Activated naive CD4-positive, alpha-beta T cell treated with anti-CD3 and anti-CD28 coated beads, Interleukin-2, amount 50 U/mL, for 24 hours (primary cell): ENCODE data around the gene SRGN.
"Not testable (repeated sequence)": the region's sequence is repeated elsewhere in the genome, so short reads cannot be mapped to it uniquely, and the experiment has no call there.

Source experiments
- H3K27ac Mint-ChIP-seq: one replicate; pipeline ENCODE4 v1.8.0; 2021; ENCODE audit warnings: mild to moderate bottlenecking, mixed read lengths
- H3K27me3 Mint-ChIP-seq: one replicate; pipeline ENCODE4 v1.8.0; 2021; ENCODE audit warnings: mixed read lengths
- H3K36me3 Mint-ChIP-seq: one replicate; pipeline ENCODE4 v1.8.0; 2021; ENCODE audit warnings: mixed read lengths
- H3K4me1 Mint-ChIP-seq: one replicate; pipeline ENCODE4 v1.8.0; 2021; ENCODE audit warnings: mixed read lengths
- H3K4me3 Mint-ChIP-seq: one replicate; pipeline ENCODE4 v1.8.0; 2021; ENCODE audit warnings: mild to moderate bottlenecking, mixed read lengths
- H3K9me3 Mint-ChIP-seq: one replicate; pipeline ENCODE4 v1.8.0; 2021; ENCODE audit warnings: mixed read lengths

Gene SRGN

DNA sequence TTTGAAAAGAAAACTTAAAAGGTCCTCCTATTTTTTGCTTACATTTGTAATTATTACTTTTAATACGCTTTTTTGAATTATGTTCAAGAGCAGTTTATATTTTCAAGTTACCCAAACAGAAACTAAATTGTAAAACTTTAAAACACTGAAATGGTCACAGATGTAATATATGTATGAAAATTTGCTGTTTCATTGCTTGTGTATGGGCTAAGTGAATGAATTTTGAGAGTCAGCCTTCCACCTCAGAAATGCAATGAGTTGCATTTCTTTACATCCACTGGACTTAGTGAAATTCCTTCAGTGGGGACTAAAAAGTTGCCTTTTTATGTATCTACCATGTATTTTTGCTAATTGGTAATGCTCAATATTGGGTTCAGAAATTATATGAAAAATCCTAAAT is 37.7 kb downstream of the SRGN start:
- Mint-ChIP-seq H3K27ac (no peak overlapping the region), H3K4me3 (peak overlapping the region; percentile 93), H3K27me3 (no peaks in the 10 kb centered on the region), H3K4me1 (peaks cover 46% of the 10 kb centered on the region), H3K9me3 (no peaks in the 10 kb centered on the region), H3K36me3 (no peaks in the 10 kb centered on the region)

DNA sequence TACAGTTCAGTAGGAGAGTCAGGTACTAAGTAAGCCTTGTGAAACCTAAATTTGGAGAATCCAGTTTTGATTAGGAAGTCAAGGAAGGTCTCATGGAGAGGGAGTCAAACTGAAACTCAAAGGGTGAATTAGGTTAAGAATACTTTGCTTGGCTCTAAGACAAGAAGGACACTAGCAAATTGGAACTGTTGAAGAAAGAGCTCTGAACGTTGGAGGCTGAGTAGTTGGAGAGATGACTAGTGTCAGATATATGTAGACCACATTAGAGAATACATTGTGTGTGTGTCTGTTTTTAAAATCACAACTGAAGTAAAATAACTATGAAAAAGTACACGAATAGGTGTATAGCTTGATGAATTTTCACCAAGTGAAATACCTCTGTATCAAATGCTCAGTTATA is 42.3 kb downstream of the SRGN start:
- Mint-ChIP-seq H3K4me1 (peaks cover 62% of the 10 kb centered on the region), H3K9me3 (no peaks in the 10 kb centered on the region), H3K4me3 (no peak overlapping the region), H3K27ac (no peak overlapping the region), H3K27me3 (no peaks in the 10 kb centered on the region), H3K36me3 (peaks cover 3% of the 10 kb centered on the region)

DNA sequence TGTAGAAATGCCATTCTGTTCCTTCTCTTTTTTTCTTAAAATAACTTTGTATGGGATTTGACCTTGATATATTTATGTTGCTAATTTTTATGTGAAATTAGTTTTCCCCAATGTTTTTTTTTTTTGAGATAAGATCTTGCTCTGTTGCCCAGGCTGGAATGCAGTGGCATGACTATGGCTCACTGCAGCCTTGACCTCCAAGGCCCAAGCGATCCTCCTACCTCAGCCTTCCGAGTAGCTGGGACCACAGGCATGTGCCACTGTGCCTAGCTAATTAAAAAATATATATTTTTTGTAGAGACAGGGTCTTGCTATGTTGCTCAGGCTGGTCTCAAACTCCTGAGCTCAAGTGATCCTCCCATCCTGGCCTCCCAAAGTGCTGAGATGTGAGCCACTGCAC is 52.1 kb downstream of the SRGN start:
- Mint-ChIP-seq H3K9me3 (no peaks in the 10 kb centered on the region), H3K27ac (no peak overlapping the region), H3K4me1 (peaks cover 51% of the 10 kb centered on the region), H3K36me3 (peaks cover 11% of the 10 kb centered on the region), H3K4me3 (no peak overlapping the region), H3K27me3 (no peaks in the 10 kb centered on the region)

DNA sequence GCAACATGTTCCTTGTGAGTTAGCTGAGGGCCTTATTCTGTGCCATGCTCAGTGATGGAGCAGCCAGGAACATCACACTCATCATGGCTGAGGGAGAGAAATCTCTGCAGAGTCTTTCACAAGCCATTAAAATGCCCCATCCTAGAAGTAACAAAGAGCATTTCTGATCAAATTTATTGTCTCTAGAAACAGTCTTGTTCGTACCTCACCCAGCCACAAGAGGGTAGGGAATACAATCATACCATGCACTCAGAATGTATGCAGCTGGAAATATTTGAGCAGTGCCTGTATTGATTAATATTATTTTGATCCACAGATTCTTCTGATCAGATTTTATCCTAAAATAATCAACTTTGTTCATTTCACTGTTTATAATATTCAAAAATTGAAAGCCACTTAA is 53.4 kb downstream of the SRGN start:
- no peaks in the 10 kb centered on the region for H3K27me3 Mint-ChIP-seq
- H3K9me3 Mint-ChIP-seq = no peaks in the 10 kb centered on the region
- peaks cover 54% of the 10 kb centered on the region for H3K4me1 Mint-ChIP-seq
- peaks cover 6% of the 10 kb centered on the region for H3K36me3 Mint-ChIP-seq
- no peak overlapping the region for H3K27ac Mint-ChIP-seq
- no peak overlapping the region for H3K4me3 Mint-ChIP-seq

DNA sequence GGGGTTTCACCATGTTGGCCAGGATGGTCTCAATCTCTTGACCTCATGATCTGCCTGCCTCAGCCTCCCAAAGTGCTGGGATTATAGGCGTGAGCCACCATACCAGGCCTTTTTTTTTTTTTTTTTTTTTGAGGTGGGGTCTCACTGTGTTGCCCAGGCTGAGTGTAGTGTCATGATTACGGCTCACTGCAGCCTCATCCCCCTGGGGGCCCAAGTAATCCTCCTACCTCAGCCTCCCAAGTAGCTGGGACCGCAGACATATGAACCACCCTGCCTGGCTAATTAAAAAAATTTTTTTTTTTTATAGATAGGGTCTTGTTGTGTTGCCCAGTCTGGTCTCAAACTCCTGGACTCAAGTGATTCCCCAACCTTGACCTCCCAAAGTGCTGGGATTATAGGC is 54.2 kb downstream of the SRGN start:
- H3K27me3 Mint-ChIP-seq, H3K36me3 Mint-ChIP-seq, H3K27ac Mint-ChIP-seq, H3K9me3 Mint-ChIP-seq, H3K4me3 Mint-ChIP-seq: not testable (repeated sequence)
- peaks cover 62% of the 10 kb centered on the region for H3K4me1 Mint-ChIP-seq

DNA sequence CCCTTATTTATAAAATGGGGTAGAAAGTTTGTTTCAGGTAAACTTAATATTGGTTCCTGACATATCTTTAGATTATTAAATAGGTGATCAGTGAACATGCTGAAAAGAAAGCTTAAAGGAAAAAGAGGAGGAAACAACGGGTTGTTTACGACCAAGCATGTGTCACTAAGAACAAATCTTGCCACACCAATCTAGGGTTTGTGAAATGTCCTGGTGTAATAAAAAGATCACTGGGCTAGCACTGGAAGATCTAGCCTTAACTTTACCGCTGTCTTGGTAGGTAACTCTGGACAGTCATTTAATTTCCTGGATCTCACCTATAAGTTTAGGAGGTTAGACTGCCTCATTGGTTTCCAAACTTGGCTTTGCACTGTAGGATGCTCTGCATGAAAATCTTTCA is 55.1 kb downstream of the SRGN start:
- no peaks in the 10 kb centered on the region for H3K9me3 Mint-ChIP-seq
- H3K27ac Mint-ChIP-seq = no peak overlapping the region
- peaks cover 64% of the 10 kb centered on the region for H3K4me1 Mint-ChIP-seq
- H3K4me3 Mint-ChIP-seq = no peak overlapping the region
- no peaks in the 10 kb centered on the region for H3K27me3 Mint-ChIP-seq
- peaks cover 4% of the 10 kb centered on the region for H3K36me3 Mint-ChIP-seq

DNA sequence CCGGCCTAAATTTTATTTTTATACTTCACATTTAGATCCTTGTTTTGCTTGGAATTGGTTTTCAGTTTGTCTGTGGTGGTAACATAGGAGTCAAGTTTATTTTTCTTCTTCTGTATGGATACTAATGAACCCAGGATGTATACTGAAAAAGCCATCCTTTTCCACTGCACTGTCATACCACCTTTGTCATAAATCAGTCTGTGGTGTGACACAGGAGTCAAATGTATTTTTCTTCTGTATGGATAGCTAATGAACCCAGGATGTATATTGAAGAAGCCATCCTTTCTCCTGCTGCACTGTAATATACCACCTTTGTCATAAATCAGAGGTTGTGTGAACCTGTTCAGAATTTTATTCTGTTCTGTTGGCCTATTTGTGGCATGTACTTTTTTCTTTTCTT is 57.4 kb downstream of the SRGN start:
- no peak overlapping the region for H3K4me3 Mint-ChIP-seq
- H3K36me3 Mint-ChIP-seq = peaks cover 8% of the 10 kb centered on the region
- H3K4me1 Mint-ChIP-seq = peaks cover 61% of the 10 kb centered on the region
- H3K27ac Mint-ChIP-seq = no peak overlapping the region
- H3K9me3 Mint-ChIP-seq = no peaks in the 10 kb centered on the region
- H3K27me3 Mint-ChIP-seq = no peaks in the 10 kb centered on the region

DNA sequence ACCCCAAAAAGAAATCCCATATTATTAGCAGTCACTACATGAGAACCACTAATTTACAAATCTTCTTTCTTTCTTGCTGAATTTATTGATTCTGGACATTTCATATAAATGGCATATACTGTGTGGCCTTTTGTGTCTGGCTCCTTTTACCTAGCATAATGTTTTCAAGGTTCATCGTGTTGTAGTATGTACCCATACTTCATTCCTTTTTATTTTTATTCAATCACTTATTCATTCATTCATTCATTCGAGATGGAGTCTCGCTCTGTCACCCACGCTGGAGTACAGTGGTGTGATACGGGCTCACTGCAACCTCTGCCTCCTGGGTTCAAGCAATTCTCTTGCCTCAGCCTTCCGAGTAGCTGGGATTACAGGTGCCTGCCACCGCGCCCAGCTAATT is 58.0 kb downstream of the SRGN start:
- peaks cover 8% of the 10 kb centered on the region for H3K36me3 Mint-ChIP-seq
- peaks cover 62% of the 10 kb centered on the region for H3K4me1 Mint-ChIP-seq
- H3K9me3 Mint-ChIP-seq = no peaks in the 10 kb centered on the region
- H3K4me3 Mint-ChIP-seq = no peak overlapping the region
- no peaks in the 10 kb centered on the region for H3K27me3 Mint-ChIP-seq
- no peak overlapping the region for H3K27ac Mint-ChIP-seq

DNA sequence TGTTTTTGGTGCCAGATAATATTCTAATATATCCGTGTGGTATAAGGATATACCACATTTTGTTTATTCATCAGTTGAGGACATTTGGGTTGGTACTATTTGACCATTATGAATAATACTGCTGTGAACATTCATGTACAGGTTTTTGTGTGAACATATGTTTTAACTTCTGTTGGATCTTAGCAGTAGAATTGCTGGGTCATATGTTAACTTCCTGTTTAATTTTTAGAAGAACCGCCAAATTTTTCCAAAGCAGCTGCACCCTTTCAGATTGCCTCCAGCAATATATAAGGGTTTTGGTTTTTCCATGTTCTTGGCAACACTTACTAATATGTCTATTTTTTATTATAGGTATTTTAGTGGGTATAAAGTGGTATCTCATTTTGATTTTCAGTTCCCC is 58.9 kb downstream of the SRGN start:
- H3K4me1 Mint-ChIP-seq = peaks cover 60% of the 10 kb centered on the region
- no peaks in the 10 kb centered on the region for H3K9me3 Mint-ChIP-seq
- H3K4me3 Mint-ChIP-seq = no peak overlapping the region
- no peaks in the 10 kb centered on the region for H3K27me3 Mint-ChIP-seq
- no peak overlapping the region for H3K27ac Mint-ChIP-seq
- H3K36me3 Mint-ChIP-seq = peaks cover 8% of the 10 kb centered on the region

DNA sequence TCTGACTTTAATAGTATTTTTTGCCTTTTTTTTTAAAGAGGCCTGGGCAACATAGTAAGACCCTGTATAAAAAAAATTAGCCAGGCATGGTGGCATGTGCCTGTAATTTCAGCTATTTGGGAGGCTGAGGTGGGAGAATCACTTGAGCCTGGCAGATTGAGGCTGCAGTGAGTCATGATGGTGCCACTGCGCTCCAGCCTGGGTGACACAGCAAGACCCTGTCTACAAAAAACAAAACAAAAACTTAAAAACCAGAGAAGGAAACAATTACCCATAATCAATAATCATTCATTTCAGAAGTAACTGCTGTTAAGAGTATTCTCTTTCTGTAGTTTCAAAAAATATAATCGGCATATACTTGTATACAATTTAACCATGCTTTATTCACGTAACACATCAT is 64.1 kb downstream of the SRGN start:
- Mint-ChIP-seq H3K9me3 (no peaks in the 10 kb centered on the region), H3K27ac (no peak overlapping the region), H3K36me3 (peaks cover 4% of the 10 kb centered on the region), H3K4me3 (no peak overlapping the region), H3K27me3 (no peaks in the 10 kb centered on the region), H3K4me1 (peaks cover 36% of the 10 kb centered on the region)

DNA sequence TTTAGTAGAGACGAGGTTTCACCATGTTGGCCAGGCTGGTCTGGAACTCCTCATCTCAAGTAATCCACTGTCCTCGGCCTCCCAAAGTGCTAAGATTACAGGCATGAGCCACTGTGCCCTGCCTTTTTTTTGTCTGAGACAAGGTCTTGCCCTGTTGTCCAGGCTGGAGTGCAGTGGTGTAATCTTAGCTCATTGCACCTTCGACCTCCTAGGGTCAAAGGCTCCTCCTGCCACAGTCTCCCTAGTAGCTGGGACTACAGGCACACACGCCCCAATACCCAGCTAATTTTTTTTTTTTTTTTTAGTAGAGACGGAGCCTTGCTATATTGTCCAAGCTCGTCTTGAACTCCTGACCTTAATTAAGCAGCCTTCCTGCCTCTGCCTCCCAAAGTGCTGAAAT is 65.3 kb downstream of the SRGN start:
- H3K27ac Mint-ChIP-seq = no peak overlapping the region
- no peak overlapping the region for H3K4me3 Mint-ChIP-seq
- no peaks in the 10 kb centered on the region for H3K27me3 Mint-ChIP-seq
- H3K4me1 Mint-ChIP-seq = peaks cover 30% of the 10 kb centered on the region
- no peaks in the 10 kb centered on the region for H3K9me3 Mint-ChIP-seq
- peaks cover 4% of the 10 kb centered on the region for H3K36me3 Mint-ChIP-seq
